Kidney (tissue), 14 donors: ENCODE measurements around the gene MYO9B. TPM values are rescaled to one million over a fixed set of nuclear protein-coding genes. Genes with fewer than 3 reads are reported as not detected.

Experiments
- DNase-seq, 5 donors: peaks; one replicate each; pipeline ENCODE4 v3.0.0-alpha.2; 2013 to 2020
- FAIRE-seq: peaks from 2 replicates; lab custom pipeline; 2012; peaks lifted over from hg19 to GRCh38; lab: Jason Lieb, UNC
- H3K27ac ChIP-seq, 2 donors: one replicate each; pipeline ENCODE4 v1.7.0; 2013; ENCODE audit warnings: low read depth in 2 of 2, low read length in 2 of 2, inconsistent platforms in 1 of 2
- H3K27me3 ChIP-seq: one replicate; pipeline ENCODE4 v1.7.1; 2013; ENCODE audit warnings: low read length, inconsistent platforms; ENCODE audit not compliant: control insufficient read depth, insufficient read depth
- H3K36me3 ChIP-seq, 3 donors: one replicate each; pipeline versions ENCODE4 v1.7.0 to v1.7.1; 2013; ENCODE audit warnings: low read length in 3 of 3, control low read depth in 1 of 3, inconsistent platforms in 1 of 3; ENCODE audit not compliant: insufficient read depth in 3 of 3, control insufficient read depth in 2 of 3
- H3K4me1 ChIP-seq, 3 donors: one replicate each; pipeline versions ENCODE4 v1.7.0 to v1.7.1; 2013; ENCODE audit warnings: low read length in 3 of 3, inconsistent platforms in 1 of 3, low read depth in 1 of 3; ENCODE audit not compliant: control insufficient read depth in 2 of 3, insufficient read depth in 2 of 3
- H3K4me3 ChIP-seq, 3 donors: one replicate each; pipeline versions ENCODE4 v1.7.0 to v1.8.1; 2013; ENCODE audit warnings: low read length in 3 of 3, control low read depth in 1 of 3, inconsistent platforms in 1 of 3
- H3K9ac ChIP-seq, 3 donors: one replicate each; pipeline versions ENCODE4 v1.7.0 to v1.7.1; 2013; ENCODE audit warnings: low read length in 3 of 3, control low read depth in 1 of 3, inconsistent platforms in 1 of 3
- H3K9me3 ChIP-seq, 3 donors: one replicate each; pipeline versions ENCODE4 v1.7.0 to v1.7.1; 2013; ENCODE audit warnings: low read length in 3 of 3, control low read depth in 1 of 3, inconsistent platforms in 1 of 3; ENCODE audit not compliant: control insufficient read depth in 2 of 3, insufficient read depth in 1 of 3
- intact Hi-C: fragments of 100-400 bp; cut with DNase I; formaldehyde crosslinking; loops from one replicate; pipeline ENCODE4 v1.11.1; 2022
- polyA plus RNA-seq: library from polyadenylated mRNA; stranded (reverse); fragments of 350-450 nt; fragmentation: Illumina TruSeq; extraction: RNeasy Lipid Tissue Mini Kit (QIAGEN cat#74804); gene quantifications from one replicate; pipeline ENCODE4 v1.2.3, GENCODE V29; 2014; ENCODE audit warnings: low read depth, low replicate concordance; ENCODE audit not compliant: insufficient read depth
- total RNA-seq: library from RNA; stranded (reverse); fragmentation: NEBNext Ultra II Directional; extraction: Animal tissue kit (Norgen Biotek cat#: 25700); gene quantifications from one replicate; pipeline ENCODE4 v1.2.1, GENCODE V29; 2021
- TF ChIP-seq, protein P1 (sequence below): IDR thresholded peaks from 3 replicates; pipeline ENCODE4 v1.5.1; 2012; ENCODE audit warnings: mild to moderate bottlenecking, moderate library complexity, borderline replicate concordance; ENCODE audit not compliant: insufficient read depth; ENCODE audit errors: extremely low read depth
- donor health status: control.
- donor health status: control.
- donor health status: control.
- donor health status: control.
- donor health status: control.
- donor health status: DM: yes; HTN: yes; CAD: no.
- donor health status: Normal renal cell carcinoma (clear cell type).

The MYO9B gene
- total and polyA plus RNA-seq, 2 donors from 2014 or later, result 14.7 to 68.1 TPM

- Histone ChIP-seq H3K27ac (no peak overlapping the region), H3K9ac (no peak overlapping the region), H3K36me3 (peaks cover 0 to 2% (median 0%) of the 10 kb centered on the region in 3 donors), H3K4me3 (no peak overlapping the region), H3K27me3 (no peaks in the 10 kb centered on the region), H3K4me1 (peaks cover 0 to 4% (median 0%) of the 10 kb centered on the region in 3 donors), H3K9me3 (no peaks in the 10 kb centered on the region)
- DNase-seq (no peak), FAIRE-seq (no peak)
- TF ChIP-seq, protein P1, sequence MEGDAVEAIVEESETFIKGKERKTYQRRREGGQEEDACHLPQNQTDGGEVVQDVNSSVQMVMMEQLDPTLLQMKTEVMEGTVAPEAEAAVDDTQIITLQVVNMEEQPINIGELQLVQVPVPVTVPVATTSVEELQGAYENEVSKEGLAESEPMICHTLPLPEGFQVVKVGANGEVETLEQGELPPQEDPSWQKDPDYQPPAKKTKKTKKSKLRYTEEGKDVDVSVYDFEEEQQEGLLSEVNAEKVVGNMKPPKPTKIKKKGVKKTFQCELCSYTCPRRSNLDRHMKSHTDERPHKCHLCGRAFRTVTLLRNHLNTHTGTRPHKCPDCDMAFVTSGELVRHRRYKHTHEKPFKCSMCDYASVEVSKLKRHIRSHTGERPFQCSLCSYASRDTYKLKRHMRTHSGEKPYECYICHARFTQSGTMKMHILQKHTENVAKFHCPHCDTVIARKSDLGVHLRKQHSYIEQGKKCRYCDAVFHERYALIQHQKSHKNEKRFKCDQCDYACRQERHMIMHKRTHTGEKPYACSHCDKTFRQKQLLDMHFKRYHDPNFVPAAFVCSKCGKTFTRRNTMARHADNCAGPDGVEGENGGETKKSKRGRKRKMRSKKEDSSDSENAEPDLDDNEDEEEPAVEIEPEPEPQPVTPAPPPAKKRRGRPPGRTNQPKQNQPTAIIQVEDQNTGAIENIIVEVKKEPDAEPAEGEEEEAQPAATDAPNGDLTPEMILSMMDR, result no peak
- intact Hi-C loops, result no loop called here
Observed at GRCh38 chr19:17113127-17113785, 37.7 kb downstream of the MYO9B start.

GRCh38 chr19:17114414-17114831 lies 38.8 kb downstream of the MYO9B start:
- Histone ChIP-seq H3K9me3 (no peaks in the 10 kb centered on the region), H3K27me3 (no peaks in the 10 kb centered on the region), H3K4me1 (peaks cover 0 to 4% (median 0%) of the 10 kb centered on the region in 3 donors), H3K27ac (no peak overlapping the region), H3K9ac (no peak overlapping the region), H3K4me3 (no peak overlapping the region), H3K36me3 (peaks cover 0 to 2% (median 0%) of the 10 kb centered on the region in 3 donors)
- intact Hi-C loops, result no loop called here
- TF ChIP-seq, protein P1, result no peak
- DNase-seq, result no peak
- no peak for FAIRE-seq

GRCh38 chr19:17116996-17117702 lies 41.6 kb downstream of the MYO9B start:
- TF ChIP-seq, protein P1, result no peak
- peak in 2 of 5 donors; percentile 29 to 30 for DNase-seq
- Histone ChIP-seq H3K9me3 (no peaks in the 10 kb centered on the region), H3K36me3 (no peaks in the 10 kb centered on the region), H3K27me3 (no peaks in the 10 kb centered on the region), H3K4me3 (no peak overlapping the region), H3K9ac (no peak overlapping the region), H3K4me1 (peaks cover 0 to 4% (median 0%) of the 10 kb centered on the region in 3 donors), H3K27ac (peak overlapping the region in 1 of 2 donors; percentile 32)
- intact Hi-C loops, result no loop called here
- no peak for FAIRE-seq
